ENCODE data around the gene PAPSS2.

- no peak for TF ChIP-seq POLR2A (IDR thresholded peaks at IDR 0.05)
- TF ChIP-seq, protein P1, sequence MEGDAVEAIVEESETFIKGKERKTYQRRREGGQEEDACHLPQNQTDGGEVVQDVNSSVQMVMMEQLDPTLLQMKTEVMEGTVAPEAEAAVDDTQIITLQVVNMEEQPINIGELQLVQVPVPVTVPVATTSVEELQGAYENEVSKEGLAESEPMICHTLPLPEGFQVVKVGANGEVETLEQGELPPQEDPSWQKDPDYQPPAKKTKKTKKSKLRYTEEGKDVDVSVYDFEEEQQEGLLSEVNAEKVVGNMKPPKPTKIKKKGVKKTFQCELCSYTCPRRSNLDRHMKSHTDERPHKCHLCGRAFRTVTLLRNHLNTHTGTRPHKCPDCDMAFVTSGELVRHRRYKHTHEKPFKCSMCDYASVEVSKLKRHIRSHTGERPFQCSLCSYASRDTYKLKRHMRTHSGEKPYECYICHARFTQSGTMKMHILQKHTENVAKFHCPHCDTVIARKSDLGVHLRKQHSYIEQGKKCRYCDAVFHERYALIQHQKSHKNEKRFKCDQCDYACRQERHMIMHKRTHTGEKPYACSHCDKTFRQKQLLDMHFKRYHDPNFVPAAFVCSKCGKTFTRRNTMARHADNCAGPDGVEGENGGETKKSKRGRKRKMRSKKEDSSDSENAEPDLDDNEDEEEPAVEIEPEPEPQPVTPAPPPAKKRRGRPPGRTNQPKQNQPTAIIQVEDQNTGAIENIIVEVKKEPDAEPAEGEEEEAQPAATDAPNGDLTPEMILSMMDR (IDR thresholded peaks at IDR 0.05): no peak
Observed at GRCh38 chr10:87652261-87652660, 7.4 kb upstream of the PAPSS2 start.

All from lower leg skin (tissue), 3 donors.